ENCODE results near the gene AXIN2.

DNA sequence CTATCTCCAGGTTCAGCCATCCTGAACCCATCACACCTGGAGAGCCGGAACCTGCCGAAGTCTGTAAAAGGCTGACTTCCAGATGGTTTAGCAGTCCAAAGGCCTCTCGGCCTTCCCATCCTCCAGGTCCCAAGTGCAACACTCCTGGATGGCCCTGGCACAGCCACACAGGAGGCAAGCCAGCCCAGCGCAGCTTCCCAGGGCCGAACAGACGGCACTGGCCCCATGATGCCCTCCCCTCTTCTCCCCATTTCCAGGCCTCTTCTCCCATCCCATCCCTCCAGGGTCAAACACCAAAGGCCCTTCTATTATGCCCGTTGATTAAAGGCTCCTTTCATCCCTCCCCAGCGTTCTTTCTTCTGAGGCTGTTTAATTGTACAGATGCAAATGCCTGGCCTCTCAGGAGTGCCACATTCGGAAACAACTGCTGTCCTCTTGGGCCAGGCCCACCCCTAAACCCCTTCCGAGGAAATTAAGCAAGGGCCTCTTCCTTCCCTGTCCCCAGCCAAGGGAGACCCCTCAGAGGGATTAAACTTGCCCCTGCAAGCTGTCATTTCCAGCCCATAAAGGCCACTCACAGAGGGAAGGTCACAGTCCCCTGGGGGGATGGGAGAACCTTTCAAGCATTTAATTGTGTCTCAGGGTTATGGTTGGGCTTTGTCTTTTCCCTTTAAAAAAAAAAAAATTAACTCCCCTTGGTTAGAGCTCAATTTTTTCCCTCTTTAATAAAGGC, 30.8 kb downstream of the AXIN2 start:
- TF ChIP-seq EZH2 (IDR thresholded peaks at IDR 0.05; ENCODE audit: borderline replicate concordance, insufficient read depth, low read length, poor library complexity, severe bottlenecking), result no peak
- no peak for TF ChIP-seq CTCF (IDR thresholded peaks at IDR 0.05; ENCODE audit: poor library complexity, severe bottlenecking)
